ENCODE results near the gene JAK1. TPM values are rescaled to one million over a fixed set of nuclear protein-coding genes. Genes with fewer than 3 reads are reported as not detected.
"Not testable (repeated sequence)": the region's sequence is repeated elsewhere in the genome, so short reads cannot be mapped to it uniquely, and the experiment has no call there.

The JAK1 gene
- total RNA-seq, 1 experiment from 2014 or later = 67.8 TPM

DNA sequence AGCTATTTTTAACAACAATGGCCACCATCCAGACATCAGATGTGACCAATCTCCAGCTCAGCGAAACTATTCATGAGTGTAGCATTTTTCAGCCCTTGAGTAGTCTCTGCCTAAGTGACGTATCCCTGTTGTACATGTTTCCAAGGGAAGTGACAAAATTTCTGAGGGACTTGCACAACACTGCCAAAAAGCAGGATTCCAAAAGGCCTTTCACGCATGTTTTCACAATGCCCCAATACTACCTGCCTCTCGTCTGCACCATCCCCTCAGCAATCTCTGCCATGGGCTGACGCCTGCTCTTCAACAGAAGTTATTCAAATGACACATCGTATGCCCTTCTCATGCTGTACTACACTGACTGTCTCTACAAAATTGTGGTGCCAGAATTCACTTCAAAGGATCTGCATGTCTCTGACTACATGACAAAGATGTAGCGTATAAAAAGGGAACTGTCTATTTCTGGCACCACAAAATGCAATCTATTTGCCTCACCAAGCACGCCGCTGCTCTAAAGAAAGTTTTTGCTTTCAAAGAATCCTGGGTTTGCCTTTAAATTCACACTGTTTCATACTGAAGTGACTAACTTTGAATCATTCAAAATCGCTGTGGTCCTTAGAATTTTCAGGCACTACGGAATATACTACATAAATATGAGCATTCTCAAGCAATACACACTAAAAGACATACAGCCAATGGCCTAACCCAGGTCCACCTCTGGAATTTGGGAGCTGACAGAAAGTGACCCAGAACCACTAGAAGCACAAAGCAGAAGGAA, 32.9 kb downstream of the JAK1 start:
- peak; percentile 30 for DNase-seq (ENCODE audit: low spot score)
- in situ Hi-C loops (cut with HindIII; ENCODE audit: low sequenced_read_pairs) = no loop called here

DNA sequence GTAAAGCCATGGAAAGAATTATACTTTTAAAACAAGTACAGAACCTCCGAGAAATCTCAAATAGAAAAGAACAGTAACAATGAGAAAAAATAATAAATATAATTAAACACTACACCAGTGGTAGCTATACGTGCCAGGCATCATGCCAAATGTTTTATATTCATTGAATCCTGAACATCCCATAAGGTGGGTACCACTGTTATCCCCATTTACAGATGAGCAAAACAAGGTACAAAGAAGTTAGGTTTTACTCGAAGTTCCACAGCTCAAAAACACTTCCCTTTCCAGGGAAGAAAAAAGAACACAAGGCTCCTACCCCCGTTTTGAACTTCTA, 33.4 kb downstream of the JAK1 start:
- in situ Hi-C loops (cut with HindIII; ENCODE audit: low sequenced_read_pairs) = no loop called here
- DNase-seq (ENCODE audit: low spot score) = no peak

DNA sequence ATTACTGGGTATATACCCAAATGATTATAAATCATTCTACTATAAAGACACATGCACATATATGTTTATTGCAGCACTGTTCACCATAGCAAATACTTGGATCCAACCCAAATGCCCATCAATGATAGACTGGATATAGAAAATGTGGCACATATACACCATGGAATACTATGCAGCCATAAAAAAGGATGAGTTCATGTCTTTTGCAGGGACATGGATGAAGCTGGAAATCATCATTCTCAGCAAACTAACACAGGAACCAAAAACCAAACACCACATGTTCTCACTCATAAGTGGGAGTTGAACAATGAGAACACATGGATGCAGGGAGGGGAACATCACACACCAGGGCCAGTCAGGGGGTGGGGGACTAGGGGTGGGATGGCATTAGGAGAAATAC, 35.7 kb downstream of the JAK1 start:
- DNase-seq (ENCODE audit: low spot score); in situ Hi-C loops (cut with HindIII; ENCODE audit: low sequenced_read_pairs): not testable (repeated sequence)

DNA sequence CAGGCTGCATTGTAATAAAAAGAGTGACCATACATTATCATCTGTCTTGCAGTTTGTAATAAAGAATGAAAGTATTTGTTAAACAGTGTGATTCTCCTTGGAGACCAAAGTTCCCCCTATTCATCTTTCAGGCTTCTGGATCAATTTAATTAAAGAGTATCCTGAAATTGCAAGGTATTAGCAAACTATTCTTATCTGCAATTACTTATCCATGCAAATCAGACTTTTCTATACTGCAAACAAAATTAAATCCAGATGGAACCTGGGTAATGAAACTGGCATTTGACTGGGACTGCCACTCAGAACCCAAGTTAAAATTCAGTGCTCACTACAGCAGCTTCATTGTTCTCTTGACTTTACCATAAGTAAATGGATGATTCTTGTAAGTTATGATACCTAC, 37.1 kb downstream of the JAK1 start:
- no peak for DNase-seq (ENCODE audit: low spot score)
- in situ Hi-C loops (cut with HindIII; ENCODE audit: low sequenced_read_pairs) = no loop called here

DNA sequence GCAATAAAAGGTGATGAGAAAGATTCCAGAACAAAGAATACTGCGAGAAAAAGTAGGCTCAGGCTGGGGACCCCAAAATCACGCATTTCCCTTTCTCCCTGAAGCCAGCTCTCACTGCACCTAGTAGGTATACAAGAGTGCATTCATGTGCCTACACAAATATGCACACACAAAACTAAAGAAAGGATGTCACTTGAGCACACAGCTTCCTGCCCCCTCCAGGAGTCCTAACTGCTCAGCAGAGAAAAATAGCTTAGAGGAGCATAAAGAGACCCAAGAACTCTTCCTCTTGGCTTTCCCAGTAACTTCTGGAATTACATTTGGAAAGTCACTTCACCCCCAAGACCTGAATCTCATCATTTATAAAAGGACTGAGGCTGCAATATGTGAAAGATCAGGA, 38.0 kb downstream of the JAK1 start:
- in situ Hi-C loops (cut with HindIII; ENCODE audit: low sequenced_read_pairs) = no loop called here

DNA sequence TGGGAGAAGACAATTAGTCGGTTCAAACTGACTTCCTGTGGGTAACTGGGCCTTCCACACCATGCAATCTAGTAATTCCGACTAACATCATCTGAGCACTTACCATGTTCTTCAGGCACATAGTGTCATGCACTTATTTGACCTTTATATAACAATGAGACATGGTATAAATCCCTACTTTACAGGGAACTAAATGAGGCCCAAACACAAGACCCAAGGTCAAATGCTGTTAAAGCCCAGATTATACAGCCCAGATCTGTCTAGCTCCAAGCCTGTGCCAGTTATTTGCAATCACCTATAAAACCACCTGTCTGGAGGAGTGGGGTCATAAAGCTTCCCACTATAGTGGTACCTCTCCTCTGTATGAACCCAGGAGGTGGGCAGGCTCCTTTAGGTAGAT, 40.8 kb downstream of the JAK1 start:
- DNase-seq (ENCODE audit: low spot score) = no peak
- in situ Hi-C loops (cut with HindIII; ENCODE audit: low sequenced_read_pairs) = no loop called here

More for the DNA sequence above, 38.0 kb downstream of the JAK1 start:
- no peak for DNase-seq (ENCODE audit: low spot score)

DNA sequence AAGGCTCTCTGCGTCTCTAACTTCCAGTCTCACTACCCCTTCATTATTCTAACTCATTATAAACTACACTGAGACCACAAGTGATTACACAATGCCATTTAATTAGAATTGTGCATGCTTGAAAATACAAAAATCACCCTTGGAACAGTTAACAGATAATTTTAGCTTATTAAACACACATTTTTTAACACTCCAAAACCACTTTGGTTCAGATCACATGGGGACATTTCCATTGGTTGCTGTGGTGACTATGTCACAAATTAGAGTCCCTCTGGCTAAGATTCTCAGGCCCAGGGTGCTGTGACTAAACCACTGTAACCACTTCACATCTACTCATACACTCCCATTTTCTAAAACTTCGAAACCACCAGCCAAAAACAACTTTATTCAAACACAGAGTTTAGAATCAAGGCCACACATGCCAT, 43.0 kb downstream of the JAK1 start:
- in situ Hi-C loops (cut with HindIII; ENCODE audit: low sequenced_read_pairs) = no loop called here
- no peak for DNase-seq (ENCODE audit: low spot score)

DNA sequence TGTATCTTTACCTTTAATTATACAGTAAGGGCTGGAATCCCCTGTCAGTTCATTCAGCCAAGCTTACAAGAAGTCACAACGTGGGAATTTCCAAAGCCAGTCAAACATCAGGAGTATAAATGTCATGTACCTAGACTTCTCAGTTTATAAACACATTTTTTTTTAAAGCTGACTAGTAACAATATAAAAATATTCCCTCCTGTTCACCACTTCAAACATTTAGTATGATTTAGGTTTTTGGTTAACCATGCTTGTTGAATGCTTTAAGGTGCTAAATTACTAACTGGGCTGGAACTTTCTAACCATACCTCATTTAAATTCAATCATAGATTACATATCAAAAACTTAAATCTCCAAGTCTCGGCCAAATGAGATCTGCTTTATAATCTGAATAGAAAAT, 44.0 kb downstream of the JAK1 start:
- in situ Hi-C loops (cut with HindIII; ENCODE audit: low sequenced_read_pairs) = no loop called here
- no peak for DNase-seq (ENCODE audit: low spot score)

DNA sequence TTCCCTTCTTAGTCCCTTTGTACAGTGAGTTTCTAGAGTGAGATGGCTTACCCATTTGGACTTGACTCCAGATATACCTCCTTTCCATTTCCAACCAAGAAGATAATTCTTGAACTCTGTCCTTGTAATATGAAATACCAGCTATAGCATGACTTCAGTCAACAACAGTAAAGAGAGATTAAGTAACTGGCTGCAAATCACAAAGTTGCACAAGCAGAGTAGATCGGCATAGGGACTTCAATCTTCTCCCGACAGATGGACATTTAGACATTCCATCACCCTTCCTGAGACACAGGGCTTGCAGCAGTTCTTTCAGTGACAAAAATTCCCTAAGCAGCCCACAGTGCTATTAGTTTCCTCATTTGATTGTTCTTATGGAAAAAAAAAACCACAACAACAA, 44.6 kb downstream of the JAK1 start:
- in situ Hi-C loops (cut with HindIII; ENCODE audit: low sequenced_read_pairs) = no loop called here
- no peak for DNase-seq (ENCODE audit: low spot score)

DNA sequence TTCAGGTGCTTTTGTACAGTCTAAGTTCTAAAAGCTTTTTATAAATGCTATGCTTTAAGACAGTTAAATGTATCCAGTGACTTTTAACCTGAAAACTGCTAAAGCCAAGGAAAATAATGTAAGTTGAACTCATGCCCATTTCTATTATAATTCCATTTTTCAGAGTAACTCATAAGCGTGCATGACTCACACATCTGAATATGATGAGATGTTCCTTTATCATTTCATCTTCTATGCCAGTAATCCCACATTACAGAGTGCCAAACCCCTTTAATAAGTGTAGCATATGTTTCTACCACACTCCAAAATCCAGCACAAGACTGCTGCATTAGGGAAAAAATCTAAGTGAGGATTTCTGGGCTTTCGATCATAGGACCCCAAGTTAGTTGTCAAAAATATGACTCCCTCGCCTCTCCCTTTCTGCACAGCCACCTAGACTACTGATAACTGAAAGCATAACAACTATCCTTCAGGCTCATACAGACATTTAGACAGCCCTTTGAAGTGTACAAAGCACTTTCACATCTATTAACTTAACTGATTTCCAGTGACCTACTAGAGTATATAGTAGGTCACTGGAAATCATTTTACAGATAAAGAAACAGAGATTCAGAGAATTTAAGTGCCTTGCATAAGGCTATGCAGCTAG, 45.3 kb downstream of the JAK1 start:
- DNase-seq (ENCODE audit: low spot score) = no peak
- in situ Hi-C loops (cut with HindIII; ENCODE audit: low sequenced_read_pairs) = no loop called here

DNA sequence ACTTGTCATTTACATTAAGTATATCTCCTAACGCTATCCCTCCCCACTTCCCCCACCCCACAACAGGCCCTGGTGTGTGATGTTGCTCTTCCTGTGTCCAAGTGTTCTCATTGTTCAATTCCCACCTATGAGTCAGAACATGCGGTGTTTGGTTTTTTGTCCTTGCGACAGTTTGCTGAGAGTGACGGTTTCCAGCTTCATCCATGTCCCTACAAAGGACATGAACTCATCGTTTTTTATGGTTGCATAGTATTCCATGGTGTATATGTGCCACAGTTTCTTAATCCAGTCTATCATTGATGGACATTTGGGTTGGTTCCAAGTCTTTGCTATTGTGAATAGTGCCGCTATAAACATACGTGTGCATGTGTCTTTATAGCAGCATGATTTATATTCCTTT, 47.2 kb downstream of the JAK1 start:
- DNase-seq (ENCODE audit: low spot score); in situ Hi-C loops (cut with HindIII; ENCODE audit: low sequenced_read_pairs): not testable (repeated sequence)

DNA sequence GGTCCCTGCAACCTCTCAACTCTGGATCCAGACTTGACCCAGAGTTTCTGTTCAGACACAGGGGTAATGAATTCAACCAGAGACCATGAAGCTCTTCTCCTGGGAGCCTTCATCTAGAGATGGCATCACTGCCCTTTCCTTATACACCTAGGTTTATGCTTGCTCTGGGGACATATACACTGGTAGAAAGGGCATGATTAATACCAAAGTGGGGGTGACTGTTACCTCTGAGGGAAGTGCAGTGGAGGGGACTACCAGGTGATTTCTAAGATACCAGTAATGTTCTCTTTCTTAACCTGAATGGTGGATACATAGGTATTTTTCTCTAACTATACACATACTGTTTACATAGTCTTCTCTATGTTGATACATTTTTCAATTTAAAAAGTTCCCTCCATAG, 48.4 kb downstream of the JAK1 start:
- in situ Hi-C loops (cut with HindIII; ENCODE audit: low sequenced_read_pairs) = no loop called here
- no peak for DNase-seq (ENCODE audit: low spot score)

DNA sequence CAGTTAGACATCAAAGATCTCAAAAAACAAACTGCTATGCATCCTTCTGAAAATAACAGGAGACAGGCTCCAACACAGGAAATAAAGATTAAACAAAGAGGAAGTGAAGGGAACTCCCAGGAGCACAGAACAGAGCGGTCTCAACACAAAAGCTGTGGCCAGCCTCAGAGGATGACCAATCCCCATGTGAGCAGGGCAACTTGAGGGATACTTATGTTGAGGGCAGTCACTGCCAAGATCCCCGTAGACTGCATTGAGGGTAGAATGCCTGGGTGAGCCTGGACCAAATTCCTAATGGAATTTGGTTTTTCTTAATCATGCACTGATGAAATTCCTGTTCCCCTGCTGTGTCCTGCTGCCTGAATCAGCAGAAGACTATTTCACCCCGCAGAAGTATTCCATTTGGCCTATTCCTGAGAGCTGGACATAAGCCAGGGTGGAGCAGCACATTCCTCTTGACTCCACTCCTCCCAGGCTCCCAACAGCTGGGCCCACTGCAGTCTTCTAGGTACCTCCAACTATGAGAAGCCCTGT, 49.0 kb downstream of the JAK1 start:
- DNase-seq (ENCODE audit: low spot score) = peak; percentile 44
- in situ Hi-C loops (cut with HindIII; ENCODE audit: low sequenced_read_pairs) = no loop called here

DNA sequence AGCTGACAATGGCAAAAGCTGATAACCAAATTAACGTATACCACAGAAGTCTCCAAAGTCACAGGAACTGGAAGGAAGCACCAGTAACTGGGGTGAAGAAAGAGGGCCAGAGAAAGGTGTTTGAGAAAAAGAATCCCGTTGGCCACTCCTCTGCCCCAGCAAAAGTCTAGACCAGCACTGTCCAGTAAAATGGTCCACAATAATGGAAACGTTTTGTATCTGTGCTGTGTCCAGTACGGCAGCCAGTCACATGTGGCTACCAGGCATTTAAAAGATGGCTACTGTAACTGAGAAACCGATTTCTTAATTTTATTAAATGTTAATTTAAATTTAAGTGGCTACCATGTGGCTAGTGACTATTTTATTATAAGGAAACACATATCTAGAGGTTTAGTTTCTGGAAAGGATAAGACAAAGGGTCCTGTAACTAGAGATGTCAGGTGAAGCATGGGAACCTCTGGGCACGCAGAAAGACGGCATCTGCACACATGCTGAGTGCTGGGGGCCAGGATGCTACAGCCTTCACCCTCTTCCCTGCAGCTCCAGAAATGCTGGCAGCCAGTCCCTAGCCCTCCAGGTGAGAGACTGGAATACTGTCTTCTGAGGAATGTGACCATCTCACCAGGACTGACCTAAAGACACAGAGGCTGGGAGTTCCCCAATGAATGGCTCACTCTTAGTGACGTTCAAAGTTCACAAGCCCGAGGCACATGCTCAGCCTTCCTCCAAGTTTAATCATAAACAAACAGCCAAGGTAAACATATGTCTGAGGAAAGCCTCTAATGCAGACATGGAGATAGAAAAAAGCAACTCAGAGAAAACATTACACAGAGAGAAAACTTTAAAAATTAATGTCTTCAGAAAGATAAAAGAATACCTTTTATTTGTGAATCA, 50.7 kb downstream of the JAK1 start:
- DNase-seq (ENCODE audit: low spot score) = no peak

DNA sequence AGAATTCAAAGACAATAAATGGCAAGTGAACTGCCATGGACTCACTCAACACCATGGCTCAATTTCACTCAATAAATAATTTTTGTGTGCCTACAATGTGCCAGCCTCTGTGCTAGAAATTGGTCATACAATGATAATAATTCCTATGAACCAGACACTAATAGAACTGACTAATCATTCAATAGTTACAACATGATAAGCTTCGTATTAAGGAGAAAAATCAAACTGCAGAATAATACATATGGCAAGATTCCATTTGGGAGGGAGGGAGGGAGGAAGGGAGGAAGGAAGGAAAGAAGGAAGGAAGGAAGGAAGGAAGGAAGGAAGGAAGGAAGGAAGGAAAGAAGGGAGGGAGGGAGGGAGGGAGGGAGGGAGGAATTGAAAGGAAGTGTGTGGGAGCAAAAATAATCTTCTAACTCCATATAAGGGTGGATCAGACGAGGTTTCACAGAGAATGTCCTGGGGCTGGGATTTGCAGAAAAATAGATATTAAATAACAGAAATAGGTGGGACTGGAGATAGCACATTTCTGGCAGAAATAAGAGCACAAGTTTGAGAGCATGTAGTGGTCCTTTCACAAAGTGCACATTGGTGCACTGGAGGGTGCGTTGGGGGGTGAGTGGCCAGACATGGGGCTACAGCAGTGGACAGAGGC, 52.9 kb downstream of the JAK1 start:
- DNase-seq (ENCODE audit: low spot score) = no peak
- in situ Hi-C loops (cut with HindIII; ENCODE audit: low sequenced_read_pairs) = no loop called here

More for the DNA sequence above, 50.7 kb downstream of the JAK1 start:
- in situ Hi-C loops (cut with HindIII; ENCODE audit: low sequenced_read_pairs) = no loop called here

DNA sequence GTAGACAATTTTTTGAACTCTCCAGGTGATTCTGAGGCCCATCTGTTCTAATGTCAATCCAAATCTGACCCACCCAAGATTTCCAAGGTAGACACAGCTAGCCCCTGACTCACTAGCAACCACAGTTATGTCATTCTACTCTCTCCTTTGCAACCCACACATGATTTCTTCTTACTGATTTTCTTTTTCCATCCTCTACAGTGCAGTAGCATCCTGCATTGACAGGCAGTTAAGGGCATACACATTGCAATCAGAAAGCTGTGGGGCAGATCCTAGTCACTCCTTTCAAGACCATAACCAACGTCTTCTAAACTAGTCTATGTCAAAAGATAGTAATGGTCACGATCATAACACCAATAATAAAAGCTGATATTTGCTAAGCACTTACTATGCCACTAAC, 54.2 kb downstream of the JAK1 start:
- in situ Hi-C loops (cut with HindIII; ENCODE audit: low sequenced_read_pairs) = no loop called here
- no peak for DNase-seq (ENCODE audit: low spot score)

DNA sequence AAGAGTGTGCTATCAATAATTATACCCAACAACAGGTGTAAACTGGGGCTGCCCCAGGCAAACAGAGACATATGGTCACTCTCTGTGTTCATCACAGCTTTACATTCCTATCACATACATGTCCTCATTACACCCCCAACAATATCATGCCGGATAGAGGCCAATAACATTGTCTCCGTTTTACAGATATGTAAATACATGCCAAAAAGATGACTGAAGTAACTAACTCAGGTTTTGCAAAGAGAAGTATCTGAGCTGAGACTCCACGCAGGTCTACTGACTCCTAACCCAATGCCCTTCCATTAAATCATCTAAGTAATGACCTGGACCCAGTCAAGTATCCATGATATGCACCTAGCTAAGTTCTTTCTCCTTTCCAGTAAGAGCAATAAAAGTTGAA, 55.0 kb downstream of the JAK1 start:
- no peak for DNase-seq (ENCODE audit: low spot score)

DNA sequence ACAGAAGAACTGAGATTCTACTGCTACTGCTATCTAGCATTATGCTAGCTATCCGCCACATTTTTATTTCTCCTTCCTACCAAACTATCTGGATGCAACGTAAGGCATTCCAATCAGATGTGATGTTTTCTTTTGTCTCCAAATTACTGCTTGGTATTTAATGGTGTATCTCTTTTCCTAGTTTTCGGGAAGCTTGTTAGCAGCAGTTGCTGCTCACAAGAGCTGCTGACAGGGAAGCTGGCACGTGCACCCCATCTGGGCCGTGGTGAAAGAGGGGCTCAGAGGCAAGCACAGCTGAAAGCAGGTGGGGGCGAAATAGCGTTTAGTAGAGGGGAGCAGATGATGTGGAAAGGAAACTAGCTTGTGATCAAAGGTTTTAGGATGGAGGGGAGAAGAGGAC, 57.3 kb downstream of the JAK1 start:
- in situ Hi-C loops (cut with HindIII; ENCODE audit: low sequenced_read_pairs) = no loop called here

More for the DNA sequence above, 55.0 kb downstream of the JAK1 start:
- in situ Hi-C loops (cut with HindIII; ENCODE audit: low sequenced_read_pairs) = no loop called here

DNA sequence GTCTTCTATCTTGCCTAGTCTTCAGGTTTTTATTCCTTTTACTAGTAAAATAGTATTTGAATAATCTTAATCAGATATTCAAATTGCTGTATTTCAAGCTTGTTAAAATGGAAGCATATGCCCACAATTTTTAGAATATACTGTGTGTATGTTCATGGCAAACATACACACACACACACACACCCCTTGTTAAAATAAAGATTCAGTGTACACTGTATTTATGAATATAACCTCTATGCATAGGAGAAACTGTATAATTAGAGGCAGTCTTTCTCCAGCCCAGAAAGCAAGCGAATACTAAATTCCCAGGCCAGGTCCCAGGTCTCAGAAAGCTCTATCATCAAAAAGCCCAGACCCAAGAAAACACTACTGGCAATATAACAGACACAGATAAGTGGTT, 57.8 kb downstream of the JAK1 start:
- in situ Hi-C loops (cut with HindIII; ENCODE audit: low sequenced_read_pairs) = no loop called here
- DNase-seq (ENCODE audit: low spot score) = no peak

More for the DNA sequence above, 57.3 kb downstream of the JAK1 start:
- DNase-seq (ENCODE audit: low spot score) = no peak
